Mesodermal cell (in vitro differentiated cells): ENCODE measurements around the gene DUSP8.
"Not testable (repeated sequence)": the region's sequence is repeated elsewhere in the genome, so short reads cannot be mapped to it uniquely, and the experiment has no call there.

Experiments
- H3K27ac ChIP-seq: 2 replicates; pipeline ENCODE4 v1.7.0; 2013; ENCODE audit warnings: mild to moderate bottlenecking, low read depth, low read length, moderate library complexity; ENCODE audit not compliant: severe bottlenecking
- H3K36me3 ChIP-seq: 2 replicates; pipeline ENCODE4 v1.7.1; 2013; ENCODE audit warnings: mild to moderate bottlenecking, low read length, moderate library complexity; ENCODE audit not compliant: control insufficient read depth, insufficient read depth
- H3K4me1 ChIP-seq: one replicate; pipeline ENCODE4 v1.7.1; 2013; ENCODE audit warnings: mild to moderate bottlenecking, low read length; ENCODE audit not compliant: insufficient read depth, control insufficient read depth, poor library complexity, severe bottlenecking
- H3K4me3 ChIP-seq: 2 replicates; pipeline ENCODE4 v1.7.0; 2013; ENCODE audit warnings: low read length, control low read depth, mild to moderate bottlenecking; ENCODE audit not compliant: insufficient read depth, poor library complexity, severe bottlenecking; ENCODE audit errors: extremely low read depth
- H3K9me3 ChIP-seq: 2 replicates; pipeline ENCODE4 v1.7.1; 2013; ENCODE audit warnings: mild to moderate bottlenecking, low read length, moderate library complexity; ENCODE audit not compliant: control insufficient read depth
- WGBS, 2 experiments: methylation state at CpG; one replicate each; pipeline ENCODE4 v1.1.5; 2013; ENCODE audit warnings: missing lambda C conversion rate in 2 of 2; ENCODE audit not compliant: insufficient coverage in 2 of 2; 5-methylcytosine and 5-hydroxymethylcytosine counted together

Gene DUSP8

DNA sequence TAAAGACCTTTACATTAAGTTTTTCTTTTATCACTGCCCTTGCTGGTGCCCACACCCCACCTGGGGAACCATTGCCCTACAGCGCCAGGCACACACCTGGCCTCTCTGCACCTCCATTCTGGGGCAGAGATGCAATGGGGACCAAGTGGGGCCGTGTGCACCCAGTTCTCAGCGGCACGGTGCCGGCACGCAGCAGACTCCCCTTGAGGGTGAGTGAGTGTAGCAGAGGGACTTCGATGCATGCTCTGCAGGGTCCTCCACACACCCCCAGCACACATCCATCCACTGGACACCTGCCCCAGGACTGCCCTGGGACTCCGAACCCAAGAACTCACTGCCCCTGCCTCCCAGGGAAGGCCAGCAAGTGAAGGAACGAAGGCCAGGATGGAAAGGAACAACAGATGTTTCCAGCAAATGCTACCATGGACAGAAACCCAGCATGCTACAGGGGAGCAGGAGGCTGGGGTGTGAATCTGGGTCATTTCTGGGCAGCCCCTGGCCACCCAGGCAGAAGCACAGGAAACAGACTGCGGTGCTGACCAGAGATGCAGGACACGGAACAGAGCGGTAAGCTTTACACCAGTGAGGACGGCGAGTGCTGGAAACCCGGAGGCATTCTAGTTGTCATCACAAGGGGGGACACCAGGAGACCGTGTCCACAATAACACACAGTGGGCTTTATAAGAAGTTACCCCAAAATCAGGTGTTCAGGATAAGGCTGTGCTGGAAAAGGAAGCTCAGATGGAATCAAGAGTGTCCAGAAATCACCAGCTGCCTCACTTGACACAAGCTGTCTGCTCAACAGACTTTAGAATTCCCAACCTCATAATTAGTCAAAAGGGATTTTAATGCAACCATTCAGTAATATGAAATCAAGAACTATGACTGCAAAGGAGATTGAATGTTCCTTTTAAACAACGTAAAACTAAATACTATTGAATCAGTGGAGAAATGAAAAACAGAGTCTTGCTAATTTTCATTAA, 52.8 kb downstream of the DUSP8 start:
- 94 to 99% methylated on average over 10 to 13 of the region's 17 CpGs for WGBS, 2 experiments

DNA sequence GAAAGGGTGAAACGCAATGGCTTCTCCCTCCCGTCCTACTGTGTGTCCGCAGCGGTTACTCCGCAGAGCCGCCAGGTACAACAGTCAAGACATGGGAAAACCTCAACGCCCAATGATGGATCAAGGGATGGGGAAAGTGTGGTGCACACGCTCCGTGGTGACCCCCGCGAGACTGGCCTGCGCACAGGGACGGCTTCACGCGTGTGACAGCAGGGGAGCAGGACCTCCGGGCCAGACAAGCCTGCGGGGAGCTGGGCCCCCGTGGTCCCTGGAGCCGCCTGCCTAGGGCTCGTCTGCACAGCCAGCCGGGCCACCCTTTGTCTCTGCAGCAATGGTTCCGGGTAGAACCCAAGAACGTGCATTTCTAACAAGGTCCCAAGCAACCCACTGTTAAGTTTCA, 53.8 kb downstream of the DUSP8 start:
- Histone ChIP-seq H3K36me3 (no peaks in the 10 kb centered on the region), H3K4me1 (no peaks in the 10 kb centered on the region), H3K27ac (no peak overlapping the region), H3K9me3 (no peaks in the 10 kb centered on the region), H3K4me3 (no peak overlapping the region)
- 93 to 97% methylated on average over 23 of the region's 23 CpGs for WGBS, 2 experiments

More for the DNA sequence above, 52.8 kb downstream of the DUSP8 start:
- H3K36me3 ChIP-seq: no peaks in the 10 kb centered on the region
- no peak overlapping the region for H3K27ac ChIP-seq
- no peak overlapping the region for H3K4me3 ChIP-seq
- H3K9me3 ChIP-seq: no peaks in the 10 kb centered on the region
- H3K4me1 ChIP-seq: no peaks in the 10 kb centered on the region

DNA sequence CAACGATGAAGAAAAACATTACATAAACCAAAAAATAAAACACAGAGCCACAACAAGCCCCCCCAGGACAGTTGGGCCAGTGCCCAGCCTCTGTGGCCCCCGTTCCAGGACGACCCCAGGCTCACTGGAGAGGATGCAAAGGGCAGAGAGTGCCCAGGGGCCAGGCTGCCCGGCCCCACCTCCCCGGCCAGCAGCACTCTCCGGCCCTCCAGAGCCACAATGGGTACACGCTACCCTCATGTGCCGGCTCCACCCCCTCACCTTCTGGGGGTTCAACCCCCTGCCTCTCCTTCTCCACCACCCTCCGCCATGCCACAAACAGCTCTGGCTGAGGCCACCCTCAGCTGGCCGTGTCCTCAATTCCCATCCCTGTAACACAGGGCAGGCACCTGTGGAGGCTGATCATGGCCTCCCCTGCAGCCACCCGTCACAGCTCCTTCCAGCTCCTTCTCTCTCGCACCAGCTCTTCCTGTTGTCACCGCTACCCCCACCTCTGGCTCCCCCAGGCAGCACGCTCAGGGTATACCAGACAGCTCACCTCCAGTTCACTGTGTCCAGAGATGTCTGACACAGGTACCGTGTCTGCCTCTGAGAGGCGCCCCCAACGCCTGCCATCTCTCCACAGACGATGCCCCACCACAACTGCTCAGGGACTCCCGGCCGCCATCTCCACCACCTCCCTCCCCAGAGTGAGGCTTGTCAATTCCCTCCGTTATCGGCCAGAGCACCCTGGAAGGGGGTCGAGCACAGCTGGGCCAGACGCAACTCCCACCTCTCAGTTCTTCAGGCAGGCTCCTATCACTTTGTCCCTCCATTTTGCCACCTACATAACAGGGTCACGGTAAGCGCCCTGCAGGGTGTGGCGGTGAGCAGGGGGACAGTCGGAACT, 54.7 kb downstream of the DUSP8 start:
- WGBS, 2 experiments: 89 to 91% methylated on average over 22 to 26 of the region's 28 CpGs
- no peaks in the 10 kb centered on the region for H3K9me3 ChIP-seq
- no peak overlapping the region for H3K4me3 ChIP-seq
- no peaks in the 10 kb centered on the region for H3K4me1 ChIP-seq
- H3K27ac ChIP-seq: no peak overlapping the region
- H3K36me3 ChIP-seq: no peaks in the 10 kb centered on the region

DNA sequence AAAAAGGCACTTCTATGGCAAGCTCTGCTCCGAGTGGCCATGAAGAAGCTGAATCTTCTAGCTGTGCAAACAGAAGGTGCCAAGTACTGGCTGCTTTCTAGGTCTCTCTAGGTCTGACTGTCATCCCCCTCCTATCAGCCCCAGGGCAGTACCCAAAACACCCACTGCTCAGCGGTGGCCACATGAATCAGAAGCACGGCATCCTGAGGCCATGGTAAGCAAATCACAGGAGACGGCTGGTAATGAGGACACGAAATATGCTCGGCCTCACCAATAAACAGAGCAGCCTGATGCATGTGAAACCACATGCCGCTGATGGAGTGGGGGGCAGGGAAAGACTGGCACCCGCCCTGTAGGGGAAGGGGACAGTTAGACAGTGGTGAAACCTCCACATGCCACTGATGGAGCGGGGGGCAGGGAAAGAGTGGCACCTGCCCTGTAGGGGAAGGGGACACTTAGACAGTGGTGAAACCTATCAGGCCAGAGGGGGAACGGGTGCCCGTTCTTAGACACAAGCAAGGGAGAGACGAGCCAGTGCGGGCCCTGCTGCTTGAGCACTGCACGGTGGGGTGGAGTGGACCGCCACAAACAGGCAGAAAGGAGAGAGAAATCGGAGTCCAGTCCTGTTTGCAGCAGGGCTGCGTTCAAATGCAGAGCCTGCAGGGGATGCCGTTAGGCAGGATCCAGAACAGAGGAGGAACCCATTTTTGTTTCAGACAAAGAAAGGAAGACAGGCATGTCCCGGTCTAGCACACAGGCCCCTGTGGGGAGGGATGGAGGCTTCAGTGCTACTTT, 55.6 kb downstream of the DUSP8 start:
- no peak overlapping the region for H3K4me3 ChIP-seq
- H3K36me3 ChIP-seq: no peaks in the 10 kb centered on the region
- WGBS, 2 experiments: 88 to 89% methylated on average over 17 to 18 of the region's 19 CpGs
- no peaks in the 10 kb centered on the region for H3K4me1 ChIP-seq
- no peaks in the 10 kb centered on the region for H3K9me3 ChIP-seq
- H3K27ac ChIP-seq: no peak overlapping the region

- H3K9me3 ChIP-seq: no peaks in the 10 kb centered on the region
- no peaks in the 10 kb centered on the region for H3K4me1 ChIP-seq
- H3K27ac ChIP-seq: no peak overlapping the region
- WGBS, 2 experiments: 45 to 50% methylated on average over 23 to 36 of the region's 36 CpGs
- no peak overlapping the region for H3K4me3 ChIP-seq
- H3K36me3 ChIP-seq: no peaks in the 10 kb centered on the region
These were observed 56.7 kb downstream of the DUSP8 start for GRCh38 chr11:1515082-1516060.

DNA sequence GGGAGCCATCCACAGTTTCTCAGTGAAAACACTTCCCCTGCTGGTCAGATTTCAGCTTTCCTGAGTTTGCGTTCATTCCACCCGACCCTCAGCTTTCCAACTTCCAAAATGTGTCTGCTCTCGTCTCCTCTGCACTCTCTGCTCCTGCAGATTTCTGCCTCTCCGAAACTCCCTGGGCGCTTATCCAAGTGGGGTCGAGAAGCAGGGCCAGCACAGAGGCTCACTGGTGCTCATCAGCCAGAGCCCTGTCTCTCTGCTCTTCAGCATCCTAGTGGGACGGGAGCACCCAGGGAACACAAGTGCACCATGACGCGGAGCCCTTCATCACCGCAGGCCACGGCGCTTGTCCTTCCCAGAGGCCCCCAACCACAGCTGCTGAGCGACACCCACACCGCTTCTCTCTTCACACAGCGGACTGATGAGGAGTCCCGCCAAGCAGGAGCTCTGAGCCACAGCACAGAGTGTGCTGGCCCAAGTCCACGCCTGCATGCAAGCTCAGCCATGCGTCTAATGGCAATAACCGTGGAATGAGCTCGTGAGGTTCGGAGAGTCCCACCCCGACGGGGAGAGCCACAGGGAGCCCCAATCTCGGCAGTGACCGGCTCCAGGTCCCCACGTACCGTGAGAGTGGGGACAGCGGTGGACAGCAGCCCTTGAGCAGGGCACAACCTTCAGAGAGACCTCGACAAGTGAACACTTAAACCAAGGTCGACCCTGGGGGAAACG, 57.6 kb downstream of the DUSP8 start:
- no peak overlapping the region for H3K27ac ChIP-seq
- no peaks in the 10 kb centered on the region for H3K4me1 ChIP-seq
- no peaks in the 10 kb centered on the region for H3K36me3 ChIP-seq
- 92 to 94% methylated on average over 28 of the region's 31 CpGs for WGBS, 2 experiments
- H3K4me3 ChIP-seq: no peak overlapping the region
- H3K9me3 ChIP-seq: no peaks in the 10 kb centered on the region

DNA sequence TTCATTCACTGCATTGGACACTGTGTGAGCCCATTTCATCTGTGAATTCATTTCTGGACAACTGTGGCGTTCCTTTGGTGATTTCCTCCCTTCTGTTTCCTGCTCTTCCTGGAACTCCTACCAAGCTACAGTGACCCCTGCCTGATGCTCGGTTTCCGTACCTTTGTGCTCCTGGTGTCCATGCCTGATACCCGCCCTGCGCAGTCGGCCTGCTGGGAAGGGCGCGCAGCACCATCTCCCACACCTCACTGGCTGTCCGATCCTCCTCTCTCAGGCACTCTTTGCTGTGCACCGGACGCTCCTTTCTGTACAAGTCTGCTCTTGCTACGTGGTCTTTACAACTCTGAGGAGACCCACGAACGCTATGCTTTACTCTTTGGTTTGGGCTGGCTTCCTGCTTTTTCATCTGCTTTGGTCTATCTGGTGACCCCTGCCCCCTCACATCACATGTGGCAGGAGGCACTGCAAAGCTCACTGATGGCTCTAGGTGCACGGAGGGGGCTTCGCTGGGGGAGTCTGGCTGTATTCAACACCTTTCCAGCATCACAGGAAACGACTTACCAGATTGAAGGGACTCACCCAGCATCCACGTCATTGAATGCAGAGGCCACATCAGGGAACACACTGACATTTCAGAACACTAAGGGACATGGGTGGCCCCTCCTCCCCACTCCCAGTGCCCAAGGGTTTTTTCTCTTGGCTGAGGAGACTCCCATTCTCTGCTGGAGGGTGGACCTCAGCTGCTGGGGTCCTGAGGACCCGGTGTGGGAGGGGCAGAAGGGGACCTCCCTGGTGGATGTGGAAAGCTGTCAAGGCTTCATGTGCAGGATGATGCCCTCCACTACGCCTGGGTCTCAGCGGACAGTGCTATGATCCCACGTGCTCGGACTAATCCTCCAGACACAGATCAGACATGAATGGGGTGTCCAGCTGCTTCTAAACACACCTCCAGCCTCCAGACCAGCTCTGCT, 58.5 kb downstream of the DUSP8 start:
- Histone ChIP-seq H3K36me3 (no peaks in the 10 kb centered on the region), H3K27ac (no peak overlapping the region), H3K9me3 (no peaks in the 10 kb centered on the region), H3K4me1 (peaks cover 2% of the 10 kb centered on the region), H3K4me3 (no peak overlapping the region)
- 94 to 97% methylated on average over 22 to 23 of the region's 23 CpGs for WGBS, 2 experiments

- not testable (repeated sequence) for H3K27ac ChIP-seq, H3K36me3 ChIP-seq, H3K9me3 ChIP-seq, H3K4me1 ChIP-seq, H3K4me3 ChIP-seq
- 20 to 94% methylated on average over 1 to 2 of the region's 9 CpGs for WGBS, 2 experiments
These were observed 59.4 kb downstream of the DUSP8 start for GRCh38 chr11:1512531-1513258.
